Measurements from ENCODE around the gene SLC30A2.
"Not testable (repeated sequence)": the region's sequence is repeated elsewhere in the genome, so short reads cannot be mapped to it uniquely, and the experiment has no call there.

Gene SLC30A2, protein sequence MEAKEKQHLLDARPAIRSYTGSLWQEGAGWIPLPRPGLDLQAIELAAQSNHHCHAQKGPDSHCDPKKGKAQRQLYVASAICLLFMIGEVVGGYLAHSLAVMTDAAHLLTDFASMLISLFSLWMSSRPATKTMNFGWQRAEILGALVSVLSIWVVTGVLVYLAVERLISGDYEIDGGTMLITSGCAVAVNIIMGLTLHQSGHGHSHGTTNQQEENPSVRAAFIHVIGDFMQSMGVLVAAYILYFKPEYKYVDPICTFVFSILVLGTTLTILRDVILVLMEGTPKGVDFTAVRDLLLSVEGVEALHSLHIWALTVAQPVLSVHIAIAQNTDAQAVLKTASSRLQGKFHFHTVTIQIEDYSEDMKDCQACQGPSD

DNA sequence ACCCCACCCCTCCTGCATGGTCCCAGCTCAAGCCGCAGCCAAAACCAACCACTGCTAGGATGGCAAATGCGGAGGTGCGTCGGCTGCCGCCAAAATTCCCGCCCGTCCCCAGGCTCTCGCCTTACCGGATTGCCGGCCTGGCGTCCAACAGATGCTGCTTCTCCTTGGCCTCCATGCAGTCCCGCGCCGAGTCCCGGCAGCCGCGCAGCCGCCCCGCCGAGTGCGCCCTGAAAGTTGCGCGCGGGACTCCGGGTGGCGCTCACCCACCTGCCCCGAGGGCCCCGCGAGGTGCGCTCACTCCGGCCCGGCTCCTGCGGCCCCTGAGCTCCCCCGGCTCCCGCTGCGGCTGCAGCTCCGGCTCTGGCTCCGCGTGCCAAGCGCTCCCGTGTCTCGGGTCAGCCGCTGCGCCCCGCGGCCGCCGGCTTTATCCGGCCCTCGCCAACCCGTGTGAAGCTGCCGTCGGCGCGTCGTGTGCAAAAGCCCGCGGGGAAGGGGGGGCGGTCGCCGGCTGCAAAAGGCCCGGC lies at the start of gene SLC30A2:
TSS of gene SLC30A2 (minus strand) at position 397 of the 524 bp plus-strand sequence. CDS start at position 175, 222 bp downstream.
- DNase-seq, result no peak

GRCh38 chr1:26094677-26095383 lies 48.9 kb upstream of the SLC30A2 start:
- DNase-seq, result peak in 1 of 2 experiments; percentile 32

GRCh38 chr1:26094076-26094669 lies 48.3 kb upstream of the SLC30A2 start:
- DNase-seq, result no peak

- not testable (repeated sequence) for DNase-seq
Observed at GRCh38 chr1:26093569-26093968, 47.7 kb upstream of the SLC30A2 start.

- no peak for DNase-seq
Observed at GRCh38 chr1:26092422-26092821, 46.5 kb upstream of the SLC30A2 start.

- no peak for DNase-seq
Observed at GRCh38 chr1:26090893-26091292, 45.0 kb upstream of the SLC30A2 start.

DNA sequence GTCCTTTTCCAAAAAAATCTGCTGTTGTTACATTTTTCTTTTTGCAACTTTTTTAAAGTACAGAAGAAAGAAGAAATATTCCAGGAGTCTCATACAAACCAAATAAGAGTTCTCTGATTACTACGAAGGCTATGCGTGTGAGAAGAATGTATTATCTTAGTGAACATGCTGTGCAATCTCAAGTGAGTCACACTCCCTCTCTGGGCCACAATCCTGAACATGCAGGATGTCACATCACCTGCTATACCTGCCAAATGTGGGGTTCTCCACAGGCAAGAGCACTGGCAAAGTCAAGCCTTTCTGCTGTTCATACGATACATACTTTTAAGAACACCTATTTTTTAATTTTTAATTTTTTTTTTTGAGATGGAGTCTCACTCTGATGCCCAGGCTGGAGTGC lies 43.2 kb upstream of the SLC30A2 start:
- no peak for DNase-seq

DNA sequence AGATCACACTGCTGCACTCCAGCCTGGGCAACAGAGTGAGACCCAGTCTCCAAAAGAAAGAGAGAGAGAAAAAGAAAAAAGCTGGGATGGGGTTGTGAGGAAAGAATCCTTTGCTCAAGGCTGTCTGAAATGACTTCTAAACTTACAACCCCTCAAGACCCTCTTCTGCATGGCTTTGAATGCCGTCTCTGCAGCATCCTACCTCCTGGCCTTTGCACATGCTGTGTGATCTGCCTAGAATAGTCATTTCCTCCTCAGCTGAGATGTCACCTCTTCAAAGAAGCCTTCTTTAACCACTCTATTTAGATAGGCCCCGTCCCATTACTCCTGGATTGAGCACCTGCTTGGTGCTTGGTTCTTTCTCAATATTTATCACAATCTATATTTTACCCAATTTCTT lies 38.9 kb upstream of the SLC30A2 start:
- no peak for DNase-seq

- DNase-seq, result no peak
Observed at GRCh38 chr1:26084091-26084561, 38.2 kb upstream of the SLC30A2 start.

GRCh38 chr1:26083208-26083607 lies 37.3 kb upstream of the SLC30A2 start:
- DNase-seq, result no peak

- DNase-seq, result no peak
Observed at GRCh38 chr1:26082020-26082350, 36.1 kb upstream of the SLC30A2 start.

DNA sequence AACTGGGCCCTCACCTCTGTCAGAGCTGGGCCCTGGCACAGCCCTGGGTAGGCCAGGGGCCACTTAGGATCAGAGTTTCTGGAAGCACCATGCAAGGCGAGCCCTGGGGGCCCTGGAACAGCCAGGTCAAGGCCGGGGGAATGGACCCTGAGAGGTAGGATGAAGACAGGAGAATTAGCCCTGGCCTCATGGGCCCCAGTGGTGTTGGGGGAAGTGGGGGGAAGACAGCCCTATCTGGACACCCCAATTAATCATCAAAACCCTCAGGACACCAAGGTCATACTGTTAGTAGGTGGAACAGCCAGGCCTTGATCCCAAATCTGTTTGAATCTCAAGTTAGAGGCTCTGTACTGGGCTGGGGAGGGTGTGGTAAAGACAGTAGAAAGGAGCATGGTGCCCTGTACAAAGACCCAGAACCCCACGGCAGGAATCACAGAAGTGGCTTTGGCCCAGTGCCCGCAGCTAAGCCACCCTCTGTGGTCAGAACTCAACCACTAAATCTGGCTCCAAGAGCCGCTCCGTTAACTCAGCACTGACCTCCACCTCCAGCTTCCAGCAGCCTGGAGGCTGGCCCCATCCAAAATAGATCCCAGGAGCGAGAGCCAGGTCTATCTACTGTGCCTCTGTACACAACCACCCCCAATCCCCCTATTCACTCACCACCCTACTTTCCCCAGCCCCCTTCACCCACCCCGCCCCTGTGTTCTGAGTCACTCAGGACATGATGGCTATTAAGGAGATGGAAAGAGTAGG lies 35.5 kb upstream of the SLC30A2 start:
- no peak for DNase-seq

GRCh38 chr1:26079960-26080814 lies 34.3 kb upstream of the SLC30A2 start:
- DNase-seq, result no peak

DNA sequence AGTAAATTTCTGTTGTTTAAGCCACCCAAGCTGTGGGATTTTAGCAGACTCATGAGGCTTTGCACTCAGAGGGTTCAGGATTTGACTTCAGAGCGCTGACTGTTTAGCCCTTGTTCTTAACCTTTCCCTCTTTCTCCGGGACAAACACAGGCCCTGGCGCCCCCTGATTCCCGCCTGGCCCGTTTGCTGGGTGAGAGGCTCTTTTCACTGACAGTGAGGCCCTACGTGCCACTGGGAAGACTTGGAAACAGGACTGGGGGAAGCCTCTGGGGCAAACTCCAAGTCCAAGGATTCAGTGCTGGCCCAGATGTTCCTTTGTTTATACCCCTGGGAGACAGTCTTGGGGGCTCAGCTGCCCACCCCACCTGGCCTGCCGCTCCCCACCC lies 33.3 kb upstream of the SLC30A2 start:
- no peak for DNase-seq

- DNase-seq, result no peak
Observed at GRCh38 chr1:26078286-26079177, 32.6 kb upstream of the SLC30A2 start.

GRCh38 chr1:26077524-26077923 lies 31.6 kb upstream of the SLC30A2 start:
- no peak for DNase-seq

DNA sequence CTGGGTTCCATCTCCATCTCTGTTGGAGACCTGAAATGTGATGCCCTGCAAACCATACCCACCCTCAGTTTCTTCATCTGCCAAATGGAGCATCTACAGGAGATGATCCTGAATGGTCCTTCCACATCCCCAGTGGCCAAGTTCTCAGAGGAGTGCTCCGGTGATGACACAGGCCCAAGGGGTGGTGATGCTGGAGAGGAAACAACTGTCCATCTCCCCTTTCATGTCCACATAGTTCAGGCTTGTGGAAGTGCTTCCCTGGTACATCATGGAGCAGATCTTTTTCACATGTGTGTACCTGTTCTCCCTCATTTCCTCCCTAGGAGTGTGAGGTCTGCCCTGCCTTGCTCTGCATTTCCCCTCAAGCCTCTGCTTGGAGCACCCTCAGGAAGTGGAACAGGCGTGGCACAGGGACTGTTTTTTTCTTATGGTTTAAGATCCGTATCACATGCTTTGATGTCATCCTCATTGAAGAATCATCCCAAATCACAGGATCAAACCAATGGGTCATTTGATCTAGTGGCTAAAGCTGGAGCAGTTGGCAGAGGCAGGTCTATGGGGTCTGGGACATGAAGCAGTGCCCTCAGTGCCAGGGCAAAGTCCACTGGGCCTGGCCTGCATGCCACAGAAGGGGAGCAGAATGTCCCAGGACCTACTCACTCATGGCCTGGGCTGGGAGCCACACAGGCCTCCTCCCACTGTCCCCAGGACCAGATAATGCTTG lies 29.7 kb upstream of the SLC30A2 start:
- DNase-seq, result no peak

GRCh38 chr1:26072305-26072704 lies 26.4 kb upstream of the SLC30A2 start:
- DNase-seq, result no peak

DNA sequence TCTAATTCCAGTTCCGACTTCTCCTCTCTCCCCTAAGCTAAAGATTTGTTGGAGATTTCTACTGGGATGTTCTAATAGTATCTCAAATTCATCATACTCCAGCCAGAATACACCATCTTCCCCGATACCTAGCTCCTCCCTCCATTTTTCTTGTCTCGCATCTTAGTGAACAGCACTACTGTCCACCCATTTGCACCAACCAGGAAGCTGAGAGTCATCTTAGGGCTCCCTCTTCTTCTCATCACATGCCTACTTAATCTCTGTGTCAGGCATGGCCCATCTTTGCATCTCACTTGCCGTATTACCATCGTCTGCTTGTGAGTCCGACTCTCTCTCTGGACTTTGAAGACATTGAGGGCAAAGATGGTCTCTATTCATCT lies 25.0 kb upstream of the SLC30A2 start:
- DNase-seq, result no peak

GRCh38 chr1:26070296-26070962 lies 24.5 kb upstream of the SLC30A2 start:
- no peak for DNase-seq

Measured in NCI-H446 (cell line).